IMR-90 (cell line): ENCODE data around the gene SYT2. TPM values are rescaled to one million over a fixed set of nuclear protein-coding genes. Genes with fewer than 3 reads are reported as not detected.

Source experiments
- ATAC-seq: fragments of 200-7000 bp; cut with Tn5 transposase; 2 replicates; pipeline ENCODE4 v1.9.1; 2020; ENCODE audit warnings: low read depth, mild to moderate bottlenecking, moderate library complexity
- BruUV-seq: library from RNA; stranded (reverse); fragments of 400-500 nt; replicated peaks from 2 replicates; lab custom pipeline; 2021; lab: Mats Ljungman, UMichigan
- CTCF ChIA-PET: fragments of 300-600 bp; formaldehyde crosslinking; extraction: SDS; loops from one replicate; lab custom pipeline; 2021; ENCODE audit warnings: antibody characterized with exemption; lab: Yijun Ruan, JAX
- POLR2A ChIA-PET: fragments of 300-600 bp; sonication (Branson Sonifier 250); formaldehyde crosslinking; loops from one replicate; lab custom pipeline; 2022; ENCODE audit warnings: antibody characterized with exemption; ENCODE audit not compliant: unreplicated experiment; lab: Charles Lee
- DNase-seq: peaks from one replicate; pipeline ENCODE4 v3.0.0; 2013
- H2AFZ ChIP-seq: replicated peaks from 2 replicates; pipeline ENCODE3; 2013; ENCODE audit warnings: low read length, mild to moderate bottlenecking; ENCODE audit not compliant: poor library complexity
- H2AK5ac ChIP-seq: 2 replicates; pipeline ENCODE4 v1.6.1; 2013; ENCODE audit warnings: low read depth, low read length, inconsistent platforms
- H2AK9ac ChIP-seq: replicated peaks from 2 replicates; pipeline ENCODE3; 2013; ENCODE audit warnings: mild to moderate bottlenecking, low read depth, low read length, moderate library complexity; ENCODE audit not compliant: poor library complexity
- H2BK120ac ChIP-seq: 2 replicates; pipeline ENCODE4 v1.6.1; 2013; ENCODE audit warnings: low read depth, low read length, inconsistent platforms
- H2BK15ac ChIP-seq: 3 replicates; pipeline ENCODE4 v1.6.1; 2013; ENCODE audit warnings: low read depth, low read length, inconsistent platforms
- H2BK20ac ChIP-seq: 2 replicates; pipeline ENCODE4 v1.6.1; 2013; ENCODE audit warnings: low read depth, mild to moderate bottlenecking, inconsistent platforms, low read length, moderate library complexity
- H2BK5ac ChIP-seq: 2 replicates; pipeline ENCODE4 v1.6.1; 2013; ENCODE audit warnings: mild to moderate bottlenecking, low read depth, low read length, inconsistent platforms; ENCODE audit not compliant: poor library complexity, severe bottlenecking
- H3K14ac ChIP-seq: replicated peaks from 2 replicates; pipeline ENCODE4 v1.6.1; 2013; ENCODE audit warnings: low read depth, low read length, inconsistent platforms
- H3K18ac ChIP-seq: 2 replicates; pipeline ENCODE4 v1.6.1; 2013; ENCODE audit warnings: low read depth, low read length, control low read depth
- H3K23ac ChIP-seq: 2 replicates; pipeline ENCODE4 v1.6.1; 2013; ENCODE audit warnings: low read depth, low read length, inconsistent platforms
- H3K27ac ChIP-seq: 2 replicates; pipeline ENCODE4 v1.5.1; 2013; ENCODE audit warnings: mild to moderate bottlenecking, control low read depth, low read length; ENCODE audit not compliant: insufficient read depth
- H3K27me3 ChIP-seq: 2 replicates; pipeline ENCODE4 v1.6.1; 2013; ENCODE audit warnings: low read length; ENCODE audit not compliant: control insufficient read depth, insufficient read depth
- H3K36me3 ChIP-seq: 2 replicates; pipeline ENCODE4 v1.6.1; 2013; ENCODE audit warnings: low read length, mixed read lengths; ENCODE audit not compliant: control insufficient read depth, insufficient read depth
- H3K4ac ChIP-seq: 2 replicates; pipeline ENCODE4 v1.6.1; 2013; ENCODE audit warnings: low read depth, low read length, inconsistent platforms
- H3K4me1 ChIP-seq: 2 replicates; pipeline ENCODE4 v1.6.1; 2013; ENCODE audit warnings: low read length, mixed read lengths; ENCODE audit not compliant: control insufficient read depth, insufficient read depth
- H3K4me2 ChIP-seq: 2 replicates; pipeline ENCODE4 v1.6.1; 2013; ENCODE audit warnings: low read depth, mild to moderate bottlenecking, control low read depth, low read length, moderate library complexity
- H3K4me3 ChIP-seq: 2 replicates; pipeline ENCODE4 v1.5.1; 2013; ENCODE audit warnings: low read depth, mild to moderate bottlenecking, control low read depth, low read length, moderate library complexity; ENCODE audit not compliant: insufficient read depth
- H3K56ac ChIP-seq: 2 replicates; pipeline ENCODE4 v1.6.1; 2013; ENCODE audit warnings: low read length, inconsistent platforms; ENCODE audit not compliant: insufficient read depth; ENCODE audit errors: extremely low read depth
- H3K79me1 ChIP-seq, 2 experiments: 2 replicates each; pipeline ENCODE4 v1.6.1; 2013; ENCODE audit warnings: low read length in 2 of 2, inconsistent platforms in 1 of 2, low read depth in 1 of 2
- H3K9ac ChIP-seq: 2 replicates; pipeline ENCODE4 v1.6.1; 2013; ENCODE audit warnings: low read depth, low read length, control low read depth
- H3K9me1 ChIP-seq: 2 replicates; pipeline ENCODE4 v1.6.1; 2013; ENCODE audit warnings: low read length, inconsistent platforms; ENCODE audit not compliant: insufficient read depth
- H3K9me3 ChIP-seq: 2 replicates; pipeline ENCODE4 v1.6.1; 2013; ENCODE audit warnings: low read length; ENCODE audit not compliant: control insufficient read depth, insufficient read depth
- H4K20me1 ChIP-seq: 2 replicates; pipeline ENCODE4 v1.6.1; 2013; ENCODE audit warnings: low read length, inconsistent platforms; ENCODE audit not compliant: insufficient read depth
- H4K5ac ChIP-seq: 2 replicates; pipeline ENCODE4 v1.6.1; 2013; ENCODE audit warnings: mild to moderate bottlenecking, low read depth, low read length, control low read depth
- H4K8ac ChIP-seq, 2 experiments: 2 replicates each; pipeline ENCODE4 v1.6.1; 2013; ENCODE audit warnings: low read depth in 2 of 2, low read length in 2 of 2, control low read depth in 1 of 2, inconsistent platforms in 1 of 2
- H4K91ac ChIP-seq: 2 replicates; pipeline ENCODE4 v1.6.1; 2013; ENCODE audit warnings: low read depth, low read length, inconsistent platforms; ENCODE audit not compliant: insufficient read depth
- BHLHE40 ChIP-seq: fragments of 150-350 bp; IDR thresholded peaks from 2 replicates; pipeline ENCODE4 v1.6.1; 2016; ENCODE audit warnings: mild to moderate bottlenecking, low read depth, low read length
- NFE2L2 ChIP-seq: fragments of 150-350 bp; IDR thresholded peaks from 2 replicates; pipeline ENCODE4 v1.6.1; 2016; ENCODE audit warnings: low read depth, mild to moderate bottlenecking, low read length
- RFX5 ChIP-seq: IDR thresholded peaks from 2 replicates; pipeline ENCODE4 v1.8.0; 2012; ENCODE audit warnings: low read depth, mild to moderate bottlenecking, low read length, moderate library complexity
- WGBS, 2 experiments: methylation state at CpG; one replicate each; pipeline versions ENCODE4 v1.1.5 to v1.1.7; 2013; ENCODE audit warnings: missing lambda C conversion rate in 2 of 2; ENCODE audit not compliant: insufficient read length in 1 of 2; ENCODE audit errors: extremely low coverage in 2 of 2; 5-methylcytosine and 5-hydroxymethylcytosine counted together
- dilution Hi-C: fragments of 300-500 bp; cut with HindIII; formaldehyde crosslinking; loops from one replicate; pipeline ENCODE4 v1.14.3; 2018; ENCODE audit warnings: low sequenced_read_pairs; ENCODE audit not compliant: unreplicated experiment
- in situ Hi-C: fragments of 300-500 bp; cut with MboI; formaldehyde crosslinking; loops from 3 replicates; pipeline ENCODE4 v1.14.3; 2019; ENCODE audit warnings: low sequenced_read_pairs, inconsistent platforms, mixed read lengths
- intact Hi-C: fragments of 100-400 bp; cut with micrococcal nuclease; formaldehyde crosslinking; loops from 2 replicates; pipeline ENCODE4 v1.10.0; 2022
- polyA plus RNA-seq, 3 experiments: library from polyadenylated mRNA; depleted of rRNA; stranded (reverse); fragments of >200 nt; gene quantifications; 2 replicates each; pipeline ENCODE4 v1.2.3, GENCODE V29; 2012; ENCODE audit warnings: low replicate concordance in 1 of 3
- total RNA-seq: library from RNA; depleted of rRNA; stranded (reverse); fragments of >200 nt; gene quantifications from 2 replicates; pipeline ENCODE4 v1.2.3, GENCODE V29; 2012
- TF ChIP-seq, protein P1 (sequence below): conservative IDR thresholded peaks from 2 replicates; pipeline ENCODE4 v1.5.1; 2012; ENCODE audit warnings: mild to moderate bottlenecking, low read depth, low read length, improper control_type of control experiment

Gene SYT2
- total and polyA plus RNA-seq, 2 of the 4 experiments (the other 2 are of a cell fraction): under 0.01 TPM

DNA sequence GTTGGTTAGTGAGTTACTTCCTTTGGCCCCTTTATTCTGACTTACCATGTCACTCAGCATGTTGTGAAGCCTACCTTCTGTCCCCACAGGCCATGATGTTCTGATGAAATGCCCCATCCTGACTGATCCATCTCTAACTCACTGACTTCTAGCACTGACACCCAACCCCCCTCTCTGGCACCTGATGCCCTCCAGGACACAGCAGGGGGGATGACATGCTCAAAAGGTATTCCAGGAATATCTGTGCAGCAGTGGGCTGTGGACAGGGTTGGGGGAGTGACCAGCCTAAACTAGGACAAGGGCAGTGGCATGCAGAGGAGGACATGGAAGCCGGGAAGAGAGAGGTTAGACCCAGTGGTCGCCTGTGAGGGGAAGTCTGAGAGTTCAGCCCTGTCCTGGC is 25.5 kb downstream of the SYT2 start:
- no peak overlapping the region for H2AFZ ChIP-seq
- no peak overlapping the region for H2AK5ac ChIP-seq
- DNase-seq: no peak
- H3K4me3 ChIP-seq: no peak overlapping the region
- dilution Hi-C loops (no loop called here), intact Hi-C loops (no loop called here), in situ Hi-C loops (no loop called here)
- WGBS, 2 experiments: no CpG with 5 or more reads among the region's 2 CpGs
- H3K4me2 ChIP-seq: no peak overlapping the region
- no peak overlapping the region for H4K8ac ChIP-seq
- no peak overlapping the region for H3K23ac ChIP-seq
- no peak overlapping the region for H3K14ac ChIP-seq
- H3K36me3 ChIP-seq: no peaks in the 10 kb centered on the region
- ChIA-PET POLR2A (no interaction called here), CTCF (no interaction called here)
- H3K9me1 ChIP-seq: 0 out of 2 replicates have a peak, but pooled peaks cover 3% of the 10 kb centered on the region
- ATAC-seq: no peak
- no peak overlapping the region for H2AK9ac ChIP-seq
- H4K91ac ChIP-seq: no peak overlapping the region
- TF ChIP-seq NFE2L2 (no peak), BHLHE40 (no peak), RFX5 (no peak)
- TF ChIP-seq, protein P1, sequence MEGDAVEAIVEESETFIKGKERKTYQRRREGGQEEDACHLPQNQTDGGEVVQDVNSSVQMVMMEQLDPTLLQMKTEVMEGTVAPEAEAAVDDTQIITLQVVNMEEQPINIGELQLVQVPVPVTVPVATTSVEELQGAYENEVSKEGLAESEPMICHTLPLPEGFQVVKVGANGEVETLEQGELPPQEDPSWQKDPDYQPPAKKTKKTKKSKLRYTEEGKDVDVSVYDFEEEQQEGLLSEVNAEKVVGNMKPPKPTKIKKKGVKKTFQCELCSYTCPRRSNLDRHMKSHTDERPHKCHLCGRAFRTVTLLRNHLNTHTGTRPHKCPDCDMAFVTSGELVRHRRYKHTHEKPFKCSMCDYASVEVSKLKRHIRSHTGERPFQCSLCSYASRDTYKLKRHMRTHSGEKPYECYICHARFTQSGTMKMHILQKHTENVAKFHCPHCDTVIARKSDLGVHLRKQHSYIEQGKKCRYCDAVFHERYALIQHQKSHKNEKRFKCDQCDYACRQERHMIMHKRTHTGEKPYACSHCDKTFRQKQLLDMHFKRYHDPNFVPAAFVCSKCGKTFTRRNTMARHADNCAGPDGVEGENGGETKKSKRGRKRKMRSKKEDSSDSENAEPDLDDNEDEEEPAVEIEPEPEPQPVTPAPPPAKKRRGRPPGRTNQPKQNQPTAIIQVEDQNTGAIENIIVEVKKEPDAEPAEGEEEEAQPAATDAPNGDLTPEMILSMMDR: no peak
- H3K4ac ChIP-seq: no peak overlapping the region
- H3K27ac ChIP-seq: no peak overlapping the region
- H3K9me3 ChIP-seq: no peaks in the 10 kb centered on the region
- H3K9ac ChIP-seq: no peak overlapping the region
- no peaks in the 10 kb centered on the region for H3K4me1 ChIP-seq
- H2BK20ac ChIP-seq: no peak overlapping the region
- no peak overlapping the region for H2BK15ac ChIP-seq
- no peak overlapping the region for H2BK120ac ChIP-seq
- no peaks in the 10 kb centered on the region for H4K20me1 ChIP-seq
- no peak overlapping the region for H3K18ac ChIP-seq
- H3K79me1 ChIP-seq: no peaks in the 10 kb centered on the region
- no peak overlapping the region for H2BK5ac ChIP-seq
- BruUV-seq: no TSS peak
- H3K56ac ChIP-seq: no peak overlapping the region
- peaks cover 73% of the 10 kb centered on the region for H3K27me3 ChIP-seq
- H4K5ac ChIP-seq: no peak overlapping the region
